Ureter (tissue), 1 donor: ENCODE data around the gene GNPTAB. TPM values are rescaled to one million over a fixed set of nuclear protein-coding genes. Genes with fewer than 3 reads are reported as not detected.

Experiments used
- DNase-seq: peaks from one replicate; pipeline ENCODE4 v3.0.0-alpha.2; 2020; ENCODE audit warnings: low spot score
- total RNA-seq: library from RNA; stranded (reverse); gene quantifications from one replicate; pipeline ENCODE4 v1.2.4, GENCODE V29; 2023
- donor health status: DM: yes; HTN: yes; CAD: no.

The GNPTAB gene
- total RNA-seq, 1 donor from 2014 or later = 57.0 TPM

DNA sequence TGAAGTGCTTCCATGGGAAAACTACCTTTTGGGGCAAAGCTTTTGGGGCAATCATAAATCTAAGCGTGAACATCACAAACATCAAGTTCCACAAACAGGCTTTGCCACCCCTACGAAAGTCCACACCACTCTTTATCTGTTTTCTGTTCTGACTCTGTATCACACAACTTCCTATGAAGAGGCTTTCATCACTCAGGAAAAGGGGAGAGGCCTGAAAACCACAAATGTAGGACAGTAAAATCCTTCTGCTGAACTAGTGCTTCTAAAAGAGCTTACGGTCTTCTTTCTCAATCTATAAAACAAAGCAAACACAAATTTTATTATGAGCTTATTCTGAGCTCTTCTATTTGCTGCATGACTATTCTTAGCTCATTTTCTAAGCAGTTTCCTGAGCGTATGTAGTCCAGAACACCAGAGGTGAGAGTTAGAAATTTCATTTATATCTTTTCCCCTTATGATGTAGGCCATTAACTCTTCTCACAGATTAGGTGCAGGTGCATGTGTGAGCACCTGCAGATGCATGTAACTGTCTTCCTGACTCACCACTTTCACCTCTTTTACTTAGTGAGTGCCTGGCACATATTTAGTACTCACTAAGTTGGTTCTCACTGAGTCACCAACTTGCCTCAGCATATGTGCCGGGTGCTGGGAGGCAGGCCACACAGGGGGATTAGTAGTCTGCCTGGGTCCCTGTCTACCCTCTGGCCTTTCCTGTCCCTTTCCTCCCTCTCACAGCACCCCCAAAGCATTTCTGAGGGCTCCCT lies 58.6 kb downstream of the GNPTAB start:
- DNase-seq = no peak

DNA sequence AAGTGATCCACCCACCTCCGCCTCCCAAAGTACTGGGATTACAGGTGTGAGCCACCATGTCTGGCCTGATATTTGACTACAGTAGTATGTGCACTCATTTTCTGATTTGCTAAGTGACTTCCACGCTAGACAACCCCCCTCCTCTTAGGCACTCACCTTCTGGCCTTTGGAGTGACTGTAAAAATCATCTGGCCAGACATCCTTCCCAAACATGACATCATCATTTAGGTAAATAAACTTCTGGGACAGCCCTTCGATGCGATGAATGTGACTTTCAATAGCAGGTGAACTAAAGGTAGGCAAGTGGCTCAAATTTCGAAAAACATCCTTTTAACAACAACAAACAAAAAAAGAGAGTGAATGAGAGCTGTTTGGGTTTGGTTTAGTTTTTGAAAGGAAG lies 60.9 kb downstream of the GNPTAB start:
- DNase-seq = no peak

DNA sequence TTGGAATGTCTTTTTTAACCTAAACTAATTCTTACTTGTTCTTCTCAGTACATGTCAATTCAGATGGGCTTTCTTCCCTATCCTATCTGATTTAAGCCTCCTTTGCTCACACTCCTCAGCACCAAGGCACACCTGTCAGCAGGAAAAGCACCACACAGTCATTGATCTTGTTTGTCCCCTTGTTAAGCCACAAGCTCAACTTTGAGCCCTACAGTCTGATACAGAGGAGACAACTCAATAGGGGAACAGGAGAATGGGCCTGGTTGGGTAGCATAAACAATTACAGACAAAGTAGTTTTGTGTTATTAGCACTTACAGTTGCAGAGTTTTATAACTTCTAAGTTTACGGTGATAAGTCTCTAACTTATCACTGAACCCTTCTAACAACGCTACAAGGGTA lies 62.0 kb downstream of the GNPTAB start:
- DNase-seq = no peak

DNA sequence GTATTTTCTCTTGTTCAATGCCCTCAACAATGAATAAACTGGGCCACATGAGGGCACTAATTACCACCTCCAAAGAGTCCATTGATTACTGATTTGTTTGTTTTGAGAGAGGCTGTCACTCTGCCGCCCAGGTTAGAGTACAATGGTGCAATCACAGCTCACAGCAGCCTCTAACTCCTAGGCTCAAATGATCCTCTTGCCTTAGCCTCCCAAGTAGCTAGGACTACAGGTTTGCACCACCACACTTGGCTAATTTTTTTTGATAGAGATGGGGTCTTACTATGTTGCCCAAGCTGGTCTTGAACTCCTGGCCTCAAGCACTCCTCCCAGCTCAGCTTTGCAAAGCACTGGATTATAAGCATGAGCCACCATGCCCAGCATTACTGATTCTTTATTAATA lies 63.2 kb downstream of the GNPTAB start:
- DNase-seq = no peak

DNA sequence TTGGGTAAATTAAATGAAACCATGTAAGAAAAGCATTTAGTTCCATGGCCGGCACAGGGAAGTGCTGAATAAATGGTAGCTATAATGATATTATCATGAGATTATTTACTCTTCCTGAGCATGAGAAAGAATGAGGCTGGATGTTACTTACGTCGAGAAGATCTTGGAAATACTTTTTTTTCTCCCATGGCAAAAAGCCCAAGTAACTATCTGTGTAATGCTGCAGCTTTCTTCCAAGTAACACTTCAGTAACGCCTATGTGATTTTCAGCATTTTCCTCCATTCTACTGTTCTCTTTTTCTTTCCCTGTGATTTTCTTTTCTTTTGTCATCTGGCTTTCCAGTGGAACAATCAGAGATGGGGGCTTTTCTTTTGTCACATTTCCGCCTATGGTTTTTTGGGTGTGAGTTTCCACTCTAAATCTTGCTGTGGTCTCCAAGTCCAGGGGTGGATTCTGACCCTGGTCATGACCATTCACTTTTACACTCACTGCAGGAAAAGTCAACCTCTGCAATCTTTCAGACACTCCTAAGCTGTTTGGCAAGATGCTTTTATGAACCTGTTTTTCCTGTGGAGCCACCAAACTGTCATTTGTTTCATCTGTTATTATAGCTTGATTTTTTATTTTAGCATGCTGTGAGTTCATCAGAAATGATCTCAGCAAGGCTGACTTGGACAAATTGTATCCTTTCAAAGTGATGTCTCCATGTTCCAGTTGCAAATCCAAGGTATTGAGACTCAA lies 66.5 kb downstream of the GNPTAB start:
- DNase-seq = no peak

DNA sequence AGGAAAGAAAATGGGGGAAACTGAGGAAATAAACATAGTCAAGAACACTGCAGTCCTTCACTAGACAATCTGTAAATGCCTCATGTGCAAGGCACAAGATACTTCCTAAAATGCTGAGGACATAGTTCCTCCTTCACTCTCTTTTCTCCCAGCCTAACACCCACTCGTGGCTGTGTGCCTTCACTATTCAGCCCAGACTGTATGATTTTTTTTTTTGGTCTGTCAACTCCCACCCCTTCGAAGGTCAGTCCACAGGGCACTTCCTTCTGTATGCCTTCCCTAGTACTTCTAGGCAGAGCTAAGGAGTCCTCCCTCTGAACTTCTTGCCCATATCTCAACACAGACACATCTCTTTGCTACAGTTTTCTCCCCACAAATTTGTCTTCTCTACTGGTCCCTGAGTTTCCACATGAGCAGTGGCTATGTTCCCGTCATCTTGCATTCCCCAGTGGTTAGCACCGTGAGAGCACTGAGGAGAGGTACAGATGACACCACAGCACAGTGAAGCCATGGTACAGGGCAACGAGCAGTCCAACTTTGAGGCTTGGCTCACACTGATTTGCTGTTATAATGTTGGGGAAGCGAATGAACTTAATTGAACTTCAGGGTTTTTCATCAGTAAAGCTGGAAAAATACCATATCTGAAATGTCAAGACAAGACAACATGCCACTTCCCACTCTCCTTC lies 67.4 kb downstream of the GNPTAB start:
- no peak for DNase-seq

DNA sequence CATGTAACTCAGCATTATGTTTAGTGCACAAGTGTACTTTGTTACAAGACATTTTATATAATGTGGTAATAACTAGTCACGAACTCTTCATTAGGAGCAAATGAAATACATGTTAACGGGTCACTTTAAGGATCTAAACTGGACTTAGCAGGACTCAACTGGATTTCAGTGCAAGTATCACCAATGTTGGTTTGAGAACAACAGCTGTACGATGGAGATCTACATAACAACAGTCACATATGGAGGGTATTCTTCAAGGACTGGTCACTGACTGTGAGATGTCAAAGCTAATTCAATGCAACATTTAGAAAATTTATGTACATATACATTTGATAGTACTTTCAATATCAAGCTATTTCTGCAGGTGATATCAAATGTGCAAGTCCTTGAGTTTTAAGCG lies 69.0 kb downstream of the GNPTAB start:
- DNase-seq = no peak

DNA sequence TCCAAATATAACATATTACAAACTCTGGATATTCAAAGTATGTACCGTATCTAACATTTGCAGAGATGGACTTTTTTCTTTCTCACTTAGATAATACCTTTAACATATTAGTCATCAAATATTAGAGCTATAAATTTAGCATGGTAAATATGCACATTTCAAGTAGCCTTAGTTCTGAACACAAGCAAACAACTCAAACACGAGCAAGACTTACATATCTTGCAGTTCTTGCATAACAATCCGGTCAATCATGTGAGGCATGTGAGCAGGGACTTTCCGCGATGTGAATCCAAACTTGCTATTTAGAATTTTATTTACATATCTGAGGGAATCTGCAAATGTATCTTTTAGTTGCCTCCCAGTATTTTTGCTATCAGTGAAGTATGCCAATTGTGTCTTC lies 69.4 kb downstream of the GNPTAB start:
- no peak for DNase-seq

DNA sequence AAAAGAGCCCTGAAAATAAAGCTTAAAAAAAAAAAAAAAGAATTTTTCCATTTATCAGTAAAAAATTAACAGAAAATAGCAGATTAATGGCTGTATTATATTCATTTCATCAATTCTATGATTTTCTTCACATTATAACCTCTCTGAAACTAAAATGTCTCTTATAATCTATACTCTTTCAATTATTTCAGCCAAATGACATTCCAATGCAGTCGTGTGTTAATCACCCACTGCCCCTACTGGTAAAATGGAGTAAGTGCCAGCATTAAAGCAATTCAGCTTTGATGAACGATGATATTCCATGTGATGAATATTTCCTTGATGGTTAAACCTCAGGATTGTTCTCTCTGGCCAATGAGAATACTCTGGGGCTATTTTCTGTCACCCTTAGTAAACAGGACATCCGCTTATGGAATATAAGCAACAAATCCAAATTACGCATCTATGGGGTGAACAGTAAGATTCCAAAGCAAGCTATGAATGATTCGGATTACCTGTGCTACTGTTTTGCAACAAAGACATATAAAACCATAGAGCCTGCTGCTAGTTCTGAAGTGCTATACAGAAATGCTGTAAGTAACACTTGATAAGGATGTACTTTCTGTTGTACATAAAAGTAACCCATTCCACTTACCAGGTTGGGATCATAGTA lies 71.2 kb downstream of the GNPTAB start:
- DNase-seq = no peak

DNA sequence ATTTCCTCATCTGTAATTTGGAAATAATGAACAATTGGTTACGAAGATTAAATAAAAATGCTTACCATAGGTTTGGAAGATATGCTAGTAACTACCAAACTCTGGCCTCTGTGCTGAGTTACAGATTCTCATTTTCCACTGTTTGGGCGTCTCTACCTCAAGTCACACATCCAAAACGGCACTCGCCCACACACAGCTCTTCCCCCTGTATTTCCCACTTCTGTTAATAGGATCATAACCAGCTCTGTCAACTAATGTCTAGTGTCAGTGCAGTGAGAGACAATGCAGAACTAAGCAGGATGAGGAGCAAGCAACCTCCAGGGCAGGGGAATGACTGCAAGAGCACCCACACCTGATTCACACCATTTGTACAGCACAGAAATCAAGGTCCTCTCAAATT lies 80.6 kb downstream of the GNPTAB start:
- DNase-seq = no peak

DNA sequence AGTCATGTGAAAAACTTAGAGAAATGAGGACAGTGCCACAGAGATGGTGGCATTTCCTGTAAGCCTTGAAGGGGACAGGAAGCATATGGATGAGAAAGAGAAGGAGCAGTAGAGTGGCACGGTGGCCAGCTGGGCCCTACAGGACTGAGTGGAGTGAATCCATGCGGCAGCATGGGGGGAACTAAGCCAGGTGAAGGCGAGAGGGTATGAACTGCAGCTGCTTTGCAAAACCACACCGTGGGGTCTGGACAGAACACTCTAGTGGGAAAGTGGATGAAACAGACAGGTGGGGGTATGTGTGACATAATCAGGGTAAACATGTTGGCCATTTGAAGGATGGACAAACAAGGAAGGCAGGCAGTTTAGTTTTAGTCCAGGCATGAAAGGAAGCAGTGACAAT lies 81.1 kb downstream of the GNPTAB start:
- no peak for DNase-seq

DNA sequence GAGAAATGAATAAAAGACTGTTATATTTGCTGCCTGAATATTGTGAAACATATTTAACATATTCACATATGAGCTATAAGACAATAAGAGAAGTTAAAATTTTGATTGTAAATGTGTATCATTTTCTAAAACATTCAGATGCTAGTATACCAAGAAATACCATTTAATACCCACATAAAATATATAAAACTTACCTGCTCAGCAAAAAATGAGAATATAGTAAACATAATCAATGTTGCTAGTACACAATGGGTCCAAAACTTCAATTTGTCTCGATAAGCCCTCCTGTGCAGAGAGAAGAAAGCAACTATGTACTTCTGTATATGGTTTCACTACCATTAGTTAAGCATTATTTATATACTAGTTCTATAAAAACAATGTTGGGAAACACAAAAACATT lies 81.9 kb downstream of the GNPTAB start:
- no peak for DNase-seq

DNA sequence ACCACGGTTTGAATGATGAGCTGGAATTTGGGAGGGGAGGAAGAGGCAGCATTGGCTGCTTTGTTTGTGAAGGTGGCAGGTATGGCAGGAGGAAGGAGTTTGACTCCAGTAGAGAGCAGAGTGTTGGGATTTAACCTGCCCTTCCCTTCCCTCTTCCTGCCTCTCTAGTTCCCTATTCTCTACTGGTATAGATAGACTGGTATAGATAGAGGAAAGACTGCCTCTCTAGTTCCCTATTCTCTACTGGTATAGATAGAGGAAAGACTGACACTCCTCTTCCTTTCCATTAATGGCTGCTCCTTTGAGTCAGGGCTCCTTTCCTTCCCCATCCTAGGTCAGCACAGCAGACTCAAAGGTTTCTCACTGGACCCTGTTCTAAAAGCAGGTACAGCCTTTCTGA lies 83.1 kb downstream of the GNPTAB start:
- no peak for DNase-seq

DNA sequence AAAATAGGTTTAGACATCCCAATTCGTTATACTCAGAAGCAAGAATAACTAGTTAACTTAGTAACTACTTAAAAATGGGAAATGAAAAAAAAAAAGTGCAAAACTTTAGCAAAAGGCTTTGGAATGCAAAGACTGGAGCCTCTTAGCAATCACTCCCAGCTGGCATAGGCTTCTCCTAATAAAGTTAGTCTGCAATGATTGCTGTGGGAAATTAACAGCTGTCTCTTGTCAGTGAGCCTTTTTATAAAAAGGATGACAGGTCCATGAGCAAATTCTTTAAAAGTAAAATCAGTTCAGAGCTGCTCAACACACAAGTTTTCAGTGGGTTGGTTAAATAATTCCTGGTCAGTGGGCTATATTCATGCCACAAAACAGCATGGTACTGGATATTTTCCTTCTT lies 84.1 kb downstream of the GNPTAB start:
- no peak for DNase-seq

DNA sequence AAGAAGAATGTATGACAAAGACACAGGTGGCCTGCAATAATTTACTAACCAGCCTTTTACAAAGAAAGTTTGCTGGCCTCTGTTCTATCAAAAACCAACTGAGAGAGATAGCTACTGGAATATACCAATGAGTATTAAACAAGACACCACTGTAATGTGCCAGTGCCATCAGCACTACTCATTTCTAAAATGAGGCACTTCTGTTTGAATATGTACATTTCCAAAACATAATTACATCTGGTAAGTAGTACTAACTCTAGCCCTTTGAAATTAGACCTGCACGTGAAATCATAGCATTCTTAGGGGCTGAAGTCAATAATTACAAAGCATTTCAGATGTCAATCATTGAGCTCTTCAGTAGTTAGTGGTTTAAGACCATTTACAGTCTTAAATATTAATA lies 84.6 kb downstream of the GNPTAB start:
- DNase-seq = no peak

DNA sequence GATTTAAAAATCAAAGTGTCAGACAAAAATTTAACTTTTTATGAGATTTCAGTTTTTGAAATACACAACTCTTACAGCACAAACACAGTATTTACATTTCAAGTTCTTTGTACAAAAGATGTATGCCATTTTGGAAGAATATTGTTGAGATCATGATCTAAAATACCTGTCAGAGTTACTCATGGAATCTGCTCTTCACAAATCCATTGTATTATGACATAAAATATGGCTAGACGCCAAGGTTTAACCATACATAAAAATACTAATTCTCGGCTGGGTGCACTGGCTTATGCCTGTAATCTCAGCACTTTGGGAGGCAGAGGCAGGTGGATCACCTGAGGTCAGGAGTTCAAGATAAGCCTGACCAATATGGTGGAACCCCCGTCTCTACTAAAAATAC lies 85.3 kb downstream of the GNPTAB start:
- DNase-seq = no peak

DNA sequence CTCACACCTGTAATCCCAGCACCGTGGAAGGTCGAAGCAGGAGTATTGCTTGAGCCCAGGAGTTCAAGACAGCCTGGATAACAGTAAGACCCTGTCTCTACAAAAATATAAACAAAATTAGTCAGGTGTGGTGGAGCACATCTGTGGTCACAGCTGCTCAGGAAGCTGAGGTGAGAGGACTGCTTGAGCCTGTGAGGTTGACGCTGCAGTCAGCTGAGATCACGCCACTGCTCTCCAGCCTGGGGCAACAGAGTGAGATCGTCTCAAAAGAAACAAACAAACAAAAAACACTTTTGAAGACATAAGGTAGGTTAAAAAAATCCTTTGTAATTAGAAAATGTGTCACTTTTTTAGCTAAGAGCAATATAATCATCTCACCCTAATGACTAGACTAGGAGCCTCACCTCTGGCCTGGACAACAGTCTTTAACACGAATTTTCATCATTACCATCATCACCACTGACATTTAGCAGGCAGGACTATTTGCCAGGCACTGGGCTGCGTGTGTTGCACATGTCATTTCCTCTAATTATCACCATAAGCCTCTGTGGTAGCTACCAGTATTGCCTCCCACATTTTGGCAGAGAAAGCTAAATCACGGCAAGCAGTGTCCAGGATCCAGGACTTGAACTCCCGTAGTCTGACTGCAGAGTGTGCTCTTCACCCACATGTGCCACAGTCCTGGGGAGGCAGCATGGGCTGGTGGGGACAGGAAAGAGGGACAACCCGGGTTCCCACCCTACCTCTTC lies 86.9 kb downstream of the GNPTAB start:
- no peak for DNase-seq

DNA sequence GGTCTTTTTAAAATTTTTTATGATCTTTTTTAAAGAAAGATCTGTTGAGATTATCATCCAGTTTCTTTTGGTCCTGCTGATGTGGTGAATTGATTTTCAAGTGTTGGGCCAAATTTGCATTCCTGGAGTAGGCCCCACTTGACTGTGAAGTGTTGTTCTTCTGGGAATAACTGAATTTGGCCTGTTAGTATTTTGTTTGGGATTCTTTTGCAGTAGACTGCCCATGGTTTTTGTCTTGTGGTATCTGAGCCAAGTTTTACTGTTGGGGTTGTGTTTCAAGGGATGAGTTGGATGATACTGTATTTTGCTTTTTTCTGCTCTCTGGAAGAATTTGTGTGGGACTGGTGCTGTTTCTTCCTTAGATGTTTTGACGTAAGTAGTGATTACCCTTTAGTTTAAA lies 87.5 kb downstream of the GNPTAB start:
- no peak for DNase-seq

DNA sequence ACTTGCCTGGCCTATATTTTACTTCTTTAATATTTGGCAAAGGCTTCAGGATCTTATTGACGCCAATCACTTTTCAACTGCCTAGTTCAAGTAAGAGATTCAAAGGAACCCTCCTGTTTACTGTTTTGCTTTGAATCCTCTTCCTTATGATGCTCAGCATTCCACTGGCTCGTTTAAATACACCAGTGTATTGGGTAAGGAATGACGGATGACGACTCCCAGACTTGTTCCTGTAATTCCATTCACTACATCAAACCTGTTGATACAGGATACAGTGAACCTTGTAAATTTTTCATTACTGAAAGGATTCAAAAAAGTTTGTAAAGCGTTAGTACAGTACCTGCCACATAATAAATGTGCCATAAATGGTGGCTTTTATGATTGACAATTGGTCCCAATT lies 89.8 kb downstream of the GNPTAB start:
- DNase-seq = no peak

DNA sequence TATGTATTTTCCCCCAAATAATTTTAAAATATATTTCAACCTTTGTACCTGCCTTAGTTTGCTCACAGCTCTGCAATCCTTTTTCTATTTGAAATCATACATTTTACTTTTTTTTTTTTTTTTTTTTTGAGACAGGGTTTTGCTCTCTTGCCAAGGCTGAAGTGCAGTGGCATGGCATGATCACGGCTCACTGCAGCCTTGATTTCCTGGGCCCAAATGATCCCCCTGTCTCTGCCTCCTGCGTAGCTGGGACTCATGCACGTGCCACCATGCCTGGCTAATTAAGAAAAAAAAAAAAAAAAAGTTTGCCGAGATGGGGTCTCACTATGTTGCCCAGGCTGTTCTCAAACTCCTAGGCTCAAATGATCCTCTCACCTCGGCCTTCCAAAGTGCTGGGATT lies 90.2 kb downstream of the GNPTAB start:
- DNase-seq = no peak

DNA sequence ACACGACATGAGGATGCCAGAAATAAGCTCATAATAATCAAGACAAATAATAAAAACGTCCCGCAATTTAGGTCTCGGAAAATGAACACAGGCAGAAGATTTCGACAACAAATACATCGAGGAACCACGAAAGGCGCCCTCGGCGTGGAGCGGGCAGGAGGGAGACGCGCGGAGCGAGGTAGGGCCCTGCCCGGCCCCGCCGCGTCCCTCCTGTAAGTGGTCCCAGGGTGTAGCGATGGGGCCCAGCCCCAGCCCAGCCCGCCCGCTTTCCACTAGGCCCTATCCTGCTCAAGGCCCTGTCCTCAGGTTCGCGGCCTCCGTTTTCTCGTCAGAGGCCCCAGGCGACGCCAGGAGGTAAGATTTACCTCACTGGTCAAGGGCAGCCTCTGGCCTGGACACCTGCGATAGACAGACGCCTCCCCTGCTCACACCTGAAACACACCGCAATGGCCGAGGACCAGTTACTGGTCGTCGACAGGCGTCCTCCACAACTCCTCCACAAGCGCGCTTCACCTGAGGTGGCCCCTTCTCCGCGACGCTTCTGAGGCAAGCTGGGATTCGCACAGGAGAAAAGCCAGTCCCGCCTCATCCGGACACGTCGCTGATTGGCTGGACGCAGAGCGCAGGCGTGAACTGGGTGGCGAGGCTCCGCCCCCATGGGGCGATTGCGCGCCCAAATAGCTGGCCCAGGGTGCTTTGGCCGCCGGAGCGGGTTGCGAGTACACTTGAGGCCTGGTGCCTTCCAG lies 91.7 kb downstream of the GNPTAB start, which contains the start of gene SYCP3:
Gene SYCP3, minus strand, starts transcription at position 543 of the 746 bp plus-strand sequence. CDS start 1,527 bp downstream, outside the sequence.
- no peak for DNase-seq
